ENCODE measurements around the gene DYNC1LI2. TPM values are rescaled to one million over a fixed set of nuclear protein-coding genes. Genes with fewer than 3 reads are reported as not detected.

Gene DYNC1LI2
- total and polyA plus RNA-seq, 10 of the 15 experiments (the other 5 are each of a cell fraction or from before 2014, with no cell fraction given), result 6.0 to 46.5 (median 33.7) TPM

DNA sequence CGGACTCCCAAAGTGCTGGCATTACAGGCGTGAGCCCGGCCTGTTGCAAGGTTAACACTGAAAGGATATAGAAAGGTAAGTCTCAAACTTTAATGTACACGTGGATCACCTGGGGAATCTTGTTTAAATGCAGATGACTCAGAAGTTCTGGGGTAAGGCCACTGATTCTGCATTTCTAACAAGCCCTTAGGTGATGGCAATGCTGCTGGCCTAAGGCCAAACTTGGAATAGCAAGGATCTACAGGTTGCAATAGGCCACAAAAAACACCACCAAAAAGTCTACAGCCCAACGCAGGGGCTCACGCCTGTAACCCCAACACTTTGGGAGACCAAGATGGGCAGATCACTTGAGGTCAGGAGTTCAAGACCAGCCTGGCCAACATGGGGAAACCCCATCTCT is 59.1 kb downstream of the DYNC1LI2 start:
- 54% methylated on average over 6 of the region's 6 CpGs for WGBS (ENCODE audit: insufficient coverage, insufficient replicate concordance, low lambda C conversion rate, missing lambda C conversion rate)
- H4K20me1 ChIP-seq (ENCODE audit: control insufficient read depth, insufficient read depth), result no peaks in the 10 kb centered on the region
- BruUV-seq (replicated peaks), result no TSS peak
- ChIA-PET RAD21 (ENCODE audit: unreplicated experiment) (no interaction called here), CTCF (interaction anchor here (0.7 to 1.0 kb wide), 3 partner anchors 17 to 49 kb away, joined by 3 read pairs; no protein-coding TSS in a partner anchor), POLR2A (no interaction called here), SMC1A (ENCODE audit: uncharacterized antibody, unreplicated experiment) (interaction anchor here (0.9 kb wide), 1 partner anchor 175 kb away, joined by 4 read pairs; no protein-coding TSS in a partner anchor)
- H3K27ac ChIP-seq (ENCODE audit: control insufficient read depth, insufficient read depth), result no peak overlapping the region
- no peak overlapping the region for H3K9ac ChIP-seq (ENCODE audit: control insufficient read depth, insufficient read depth, low read length)
- peaks cover 0 to 10% of the 10 kb centered on the region in 2 experiments for H3K27me3 ChIP-seq (replicated peaks in 1 of 2; ENCODE audit: control insufficient read depth in 2 of 2, insufficient read depth in 2 of 2, low read length in 1 of 2)
- DNase-seq (ENCODE audit: low read depth, low spot score) (no peak), ATAC-seq (no peak), FAIRE-seq (no peak)
- in situ Hi-C loops (cut with MboI) (no loop called here), intact Hi-C loops (cut with micrococcal nuclease; ENCODE audit: unreplicated experiment) (no loop called here)
- no peak overlapping the region for H3K4me2 ChIP-seq (ENCODE audit: control insufficient read depth, insufficient read depth)
- TF ChIP-seq MEF2B (IDR thresholded peaks at IDR 0.05; ENCODE audit: partially characterized antibody, poor library complexity, severe bottlenecking), result no peak
- no peak for TF ChIP-seq CBX5 (IDR thresholded peaks at IDR 0.05; ENCODE audit: low read depth)
- TF ChIP-seq, protein P1, sequence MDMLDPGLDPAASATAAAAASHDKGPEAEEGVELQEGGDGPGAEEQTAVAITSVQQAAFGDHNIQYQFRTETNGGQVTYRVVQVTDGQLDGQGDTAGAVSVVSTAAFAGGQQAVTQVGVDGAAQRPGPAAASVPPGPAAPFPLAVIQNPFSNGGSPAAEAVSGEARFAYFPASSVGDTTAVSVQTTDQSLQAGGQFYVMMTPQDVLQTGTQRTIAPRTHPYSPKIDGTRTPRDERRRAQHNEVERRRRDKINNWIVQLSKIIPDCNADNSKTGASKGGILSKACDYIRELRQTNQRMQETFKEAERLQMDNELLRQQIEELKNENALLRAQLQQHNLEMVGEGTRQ (IDR thresholded peaks at IDR 0.05; ENCODE audit: borderline replicate concordance, low read depth, low read length), result no peak
- no peak for TF ChIP-seq BACH1 (IDR thresholded peaks at IDR 0.05; ENCODE audit: borderline replicate concordance)
- TF ChIP-seq NR2C1 (IDR thresholded peaks at IDR 0.05), result no peak
- no peak for TF ChIP-seq SP1 (IDR thresholded peaks at IDR 0.05; ENCODE audit: low read depth, low read length)
- TF ChIP-seq HDAC6 (IDR thresholded peaks at IDR 0.05; ENCODE audit: unreplicated experiment), result no peak
- no peak for TF ChIP-seq ELK1 (IDR thresholded peaks at IDR 0.05; ENCODE audit: low read depth, low read length)
- no peak for TF ChIP-seq TAF1 (IDR thresholded peaks at IDR 0.05; ENCODE audit: borderline replicate concordance, low read depth, low read length)
- no peak for TF ChIP-seq ZNF622 (IDR thresholded peaks at IDR 0.05)
- no peak for TF ChIP-seq BMI1 (IDR thresholded peaks at IDR 0.05; ENCODE audit: borderline replicate concordance)
- TF ChIP-seq TCF12 (IDR thresholded peaks at IDR 0.05; ENCODE audit: low read depth, low read length), result no peak
- no peak for TF ChIP-seq SREBF2 (IDR thresholded peaks at IDR 0.05; ENCODE audit: low read length)
- TF ChIP-seq, protein P2, sequence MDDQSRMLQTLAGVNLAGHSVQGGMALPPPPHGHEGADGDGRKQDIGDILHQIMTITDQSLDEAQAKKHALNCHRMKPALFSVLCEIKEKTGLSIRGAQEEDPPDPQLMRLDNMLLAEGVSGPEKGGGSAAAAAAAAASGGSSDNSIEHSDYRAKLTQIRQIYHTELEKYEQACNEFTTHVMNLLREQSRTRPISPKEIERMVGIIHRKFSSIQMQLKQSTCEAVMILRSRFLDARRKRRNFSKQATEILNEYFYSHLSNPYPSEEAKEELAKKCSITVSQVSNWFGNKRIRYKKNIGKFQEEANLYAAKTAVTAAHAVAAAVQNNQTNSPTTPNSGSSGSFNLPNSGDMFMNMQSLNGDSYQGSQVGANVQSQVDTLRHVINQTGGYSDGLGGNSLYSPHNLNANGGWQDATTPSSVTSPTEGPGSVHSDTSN (IDR thresholded peaks at IDR 0.05; ENCODE audit: insufficient replicate concordance, low read depth, low read length), result no peak
- no peak for TF ChIP-seq SIX5 (IDR thresholded peaks at IDR 0.05; ENCODE audit: low read depth, low read length, severe bottlenecking)
- H3K4me3 ChIP-seq, result no peak overlapping the region
- no peaks in the 10 kb centered on the region for H3K4me1 ChIP-seq (ENCODE audit: control insufficient read depth, insufficient read depth, low read length)
- H2AFZ ChIP-seq (ENCODE audit: control insufficient read depth, low read depth, low read length), result no peak overlapping the region
- no peaks in the 10 kb centered on the region for H3K79me2 ChIP-seq (ENCODE audit: control insufficient read depth, insufficient read depth, low read length)
- H3K36me3 ChIP-seq (ENCODE audit: control insufficient read depth in 2 of 2, insufficient read depth in 2 of 2, low read length in 1 of 2), result no peaks in the 10 kb centered on the region
- no peaks in the 10 kb centered on the region for H3K9me3 ChIP-seq (replicated peaks; ENCODE audit: control insufficient read depth, insufficient read depth, low read length)
